OCI-LY3 (cell line): Measurements from ENCODE around the gene KRTAP9-2.

Experiments
- EZH2phosphoT487 ChIP-seq: fragments of 200-600 bp; shearing (Covaris generic); IDR thresholded peaks from 2 replicates; pipeline ENCODE4 v1.6.1; 2018; ENCODE audit warnings: antibody characterized with exemption, mixed run types, low read depth
- TF ChIP-seq, protein P1 (sequence below): fragments of 200-600, 300-600 bp; sonication (generic); IDR thresholded peaks from 2 replicates; pipeline ENCODE4 v1.5.1; 2014; ENCODE audit warnings: antibody characterized with exemption, low read length, low read depth

DNA sequence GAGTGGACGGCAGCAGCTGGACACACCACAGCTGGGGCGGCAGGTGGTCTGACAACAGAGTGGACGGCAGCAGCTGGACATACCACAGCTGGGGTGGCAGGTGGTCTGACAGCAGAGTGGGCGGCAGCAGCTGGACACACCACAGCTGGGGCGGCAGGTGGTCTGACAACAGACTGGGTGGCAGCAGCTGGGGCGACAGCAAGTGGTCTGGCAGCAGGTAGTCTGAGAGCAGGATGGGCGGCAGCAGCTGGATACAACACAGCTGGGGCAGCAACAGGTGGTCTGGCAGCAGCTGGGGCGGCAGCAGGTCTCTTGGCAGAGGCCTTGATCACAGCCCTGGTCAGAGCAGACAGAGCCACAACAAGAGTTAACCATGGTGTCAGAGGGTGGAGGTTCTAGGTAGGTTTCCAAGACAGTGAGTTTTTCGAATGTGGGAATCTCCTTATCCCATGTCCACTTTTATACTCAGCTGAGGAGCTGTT lies 41.9 kb upstream of the KRTAP9-2 start, which contains the start of gene KRTAP4-1:
- TF ChIP-seq, protein P1, sequence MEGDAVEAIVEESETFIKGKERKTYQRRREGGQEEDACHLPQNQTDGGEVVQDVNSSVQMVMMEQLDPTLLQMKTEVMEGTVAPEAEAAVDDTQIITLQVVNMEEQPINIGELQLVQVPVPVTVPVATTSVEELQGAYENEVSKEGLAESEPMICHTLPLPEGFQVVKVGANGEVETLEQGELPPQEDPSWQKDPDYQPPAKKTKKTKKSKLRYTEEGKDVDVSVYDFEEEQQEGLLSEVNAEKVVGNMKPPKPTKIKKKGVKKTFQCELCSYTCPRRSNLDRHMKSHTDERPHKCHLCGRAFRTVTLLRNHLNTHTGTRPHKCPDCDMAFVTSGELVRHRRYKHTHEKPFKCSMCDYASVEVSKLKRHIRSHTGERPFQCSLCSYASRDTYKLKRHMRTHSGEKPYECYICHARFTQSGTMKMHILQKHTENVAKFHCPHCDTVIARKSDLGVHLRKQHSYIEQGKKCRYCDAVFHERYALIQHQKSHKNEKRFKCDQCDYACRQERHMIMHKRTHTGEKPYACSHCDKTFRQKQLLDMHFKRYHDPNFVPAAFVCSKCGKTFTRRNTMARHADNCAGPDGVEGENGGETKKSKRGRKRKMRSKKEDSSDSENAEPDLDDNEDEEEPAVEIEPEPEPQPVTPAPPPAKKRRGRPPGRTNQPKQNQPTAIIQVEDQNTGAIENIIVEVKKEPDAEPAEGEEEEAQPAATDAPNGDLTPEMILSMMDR, result no peak
- TF ChIP-seq EZH2phosphoT487, result no peak
